ENCODE results near the gene ALKBH4.
"Not testable (repeated sequence)": the region's sequence is repeated elsewhere in the genome, so short reads cannot be mapped to it uniquely, and the experiment has no call there.

ALKBH4 gene

DNA sequence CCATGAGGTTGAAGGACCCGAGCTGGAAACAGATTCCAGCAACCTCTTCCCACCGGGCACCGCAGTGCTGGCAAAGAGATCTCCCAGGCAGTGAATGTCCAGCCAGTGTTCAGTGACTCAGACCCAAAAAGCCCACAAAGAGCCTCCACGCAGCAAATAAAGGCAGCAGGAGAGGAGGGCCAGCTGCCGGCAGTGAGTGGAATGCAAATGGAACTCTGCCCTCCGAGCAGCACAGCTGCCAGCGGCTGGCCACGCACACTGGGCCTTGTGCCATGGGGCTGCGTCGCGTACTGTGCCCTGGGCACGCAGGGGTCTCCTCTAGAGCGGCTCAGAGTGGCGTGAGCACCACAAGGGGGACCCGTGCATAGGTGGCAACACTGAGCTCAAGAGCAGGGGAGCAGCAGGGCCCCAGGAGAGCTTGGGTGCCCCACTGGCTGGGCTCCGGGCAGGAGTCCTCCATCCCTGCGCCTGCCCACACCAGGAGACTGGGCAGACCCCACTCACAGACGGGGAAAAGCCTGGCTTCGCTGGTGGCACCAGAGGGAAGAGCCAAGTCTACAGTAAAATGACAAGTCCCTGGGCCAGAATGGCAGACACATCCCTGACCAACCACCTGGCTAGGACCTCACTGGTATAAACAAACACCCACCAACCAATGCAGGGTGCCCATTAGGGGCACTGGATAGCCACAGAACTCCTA, 10.2 kb upstream of the ALKBH4 start:
- not testable (repeated sequence) for DNase-seq

DNA sequence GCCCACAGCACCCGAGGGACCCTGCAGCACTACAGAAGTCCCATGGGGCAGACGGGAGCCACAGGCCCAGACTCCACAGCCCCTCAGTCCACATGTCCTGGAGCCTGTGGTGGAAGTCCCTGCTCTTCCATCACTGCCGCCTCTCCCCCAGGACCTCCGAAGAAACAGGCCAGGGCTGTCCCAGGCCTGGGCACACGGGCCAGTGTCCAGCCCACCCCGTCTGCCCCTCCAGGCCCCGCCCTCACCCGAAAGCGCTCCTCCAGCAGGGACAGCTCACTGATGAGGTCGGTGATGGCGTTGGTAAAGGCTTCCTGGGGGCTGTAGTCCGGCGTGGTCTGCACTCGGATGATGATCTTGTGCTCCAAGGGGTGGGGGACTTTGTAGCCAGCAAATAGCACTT, 9.5 kb upstream of the ALKBH4 start:
- DNase-seq, result not testable (repeated sequence)

DNA sequence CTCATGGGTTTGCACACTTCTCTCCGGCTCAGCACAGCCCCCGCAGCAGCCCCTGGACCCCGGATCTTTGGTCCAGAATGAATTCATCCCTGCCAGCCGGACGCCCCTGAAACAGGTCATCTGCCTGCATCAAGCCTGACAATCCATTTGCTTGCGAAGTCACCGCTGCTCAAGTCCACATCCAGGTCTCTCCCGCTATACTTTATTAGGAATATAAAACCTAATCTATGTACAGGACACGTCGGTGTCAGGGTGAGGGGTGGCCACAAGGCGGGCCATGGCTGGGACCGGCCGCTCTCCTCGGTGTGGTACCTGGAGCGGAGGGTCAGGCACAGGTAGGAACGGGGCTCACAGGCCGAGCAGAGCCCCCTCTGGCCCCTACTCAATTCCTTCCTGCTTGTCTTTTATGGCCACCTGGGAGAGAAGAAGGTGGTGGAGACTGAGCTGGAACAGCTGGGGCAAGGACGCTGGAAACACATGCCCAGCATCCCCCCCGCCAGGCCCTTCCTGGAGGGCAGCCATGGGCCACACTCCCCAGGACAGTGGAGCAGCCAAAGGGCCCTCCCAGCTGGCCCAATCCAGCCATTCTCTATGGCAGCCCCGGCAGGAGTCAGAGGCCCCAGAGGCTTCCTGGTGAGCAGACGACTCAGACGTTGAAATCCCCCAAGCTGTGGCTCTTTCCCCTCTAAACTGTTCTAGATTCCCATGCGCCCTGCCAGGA, 8.8 kb upstream of the ALKBH4 start:
- DNase-seq, result no peak

DNA sequence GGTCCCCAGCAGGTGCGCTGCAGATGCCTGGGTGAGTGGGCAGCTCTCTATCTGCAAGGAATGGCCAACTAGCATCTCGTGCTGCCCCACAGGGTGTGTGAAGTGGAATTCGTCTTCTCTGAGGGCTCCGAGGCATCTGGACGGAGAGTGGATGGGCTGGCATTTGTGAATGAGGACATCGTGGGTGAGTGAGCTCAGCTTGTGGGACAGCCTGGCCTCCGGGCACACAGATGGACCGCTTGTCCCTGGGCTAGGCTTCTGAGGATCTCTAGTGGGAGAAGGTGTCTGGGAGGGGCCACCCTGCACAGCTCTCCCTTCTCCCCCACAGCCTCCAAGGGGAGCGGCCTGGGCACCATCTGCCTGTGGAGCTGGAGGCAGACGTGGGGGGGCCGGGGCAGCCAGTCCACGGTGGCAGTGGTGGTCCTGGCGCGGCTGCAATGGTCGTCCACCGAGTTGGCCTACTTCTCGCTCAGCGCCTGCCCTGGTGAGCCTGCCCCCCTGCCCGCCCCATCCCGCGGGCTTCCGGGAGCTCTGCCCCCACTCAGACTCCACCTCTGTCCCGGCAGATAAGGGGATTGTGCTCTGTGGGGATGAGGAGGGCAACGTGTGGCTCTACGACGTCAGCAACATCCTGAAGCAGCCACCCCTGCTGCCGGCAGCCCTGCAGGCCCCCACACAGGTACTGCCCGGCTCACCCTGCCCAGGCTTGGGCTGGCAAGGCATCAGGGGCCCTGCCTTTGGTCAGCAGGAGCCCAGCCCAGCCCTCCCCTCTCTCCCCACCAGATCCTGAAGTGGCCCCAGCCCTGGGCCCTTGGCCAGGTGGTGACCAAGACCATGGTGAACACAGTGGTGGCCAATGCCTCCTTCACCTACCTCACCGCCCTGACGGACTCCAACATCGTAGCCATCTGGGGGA, 7.7 kb upstream of the ALKBH4 start:
- no peak for DNase-seq

DNA sequence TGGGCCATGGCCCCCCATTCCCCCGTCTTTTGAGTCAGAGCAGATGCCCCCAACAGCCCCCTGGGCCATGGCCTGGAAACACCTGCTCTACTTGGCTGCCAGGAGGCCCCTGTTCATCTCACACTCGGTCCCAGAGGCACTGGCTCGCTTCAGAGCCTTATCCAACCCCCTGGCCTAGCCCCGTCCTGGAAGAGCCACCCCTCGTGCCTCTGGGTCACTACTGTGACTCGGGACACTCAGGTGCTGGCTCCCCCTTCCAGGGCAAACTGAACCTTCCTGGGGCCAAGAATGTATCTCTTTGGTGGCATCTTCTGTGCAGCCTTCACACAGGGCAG, 7.1 kb upstream of the ALKBH4 start:
- DNase-seq, result no peak

DNA sequence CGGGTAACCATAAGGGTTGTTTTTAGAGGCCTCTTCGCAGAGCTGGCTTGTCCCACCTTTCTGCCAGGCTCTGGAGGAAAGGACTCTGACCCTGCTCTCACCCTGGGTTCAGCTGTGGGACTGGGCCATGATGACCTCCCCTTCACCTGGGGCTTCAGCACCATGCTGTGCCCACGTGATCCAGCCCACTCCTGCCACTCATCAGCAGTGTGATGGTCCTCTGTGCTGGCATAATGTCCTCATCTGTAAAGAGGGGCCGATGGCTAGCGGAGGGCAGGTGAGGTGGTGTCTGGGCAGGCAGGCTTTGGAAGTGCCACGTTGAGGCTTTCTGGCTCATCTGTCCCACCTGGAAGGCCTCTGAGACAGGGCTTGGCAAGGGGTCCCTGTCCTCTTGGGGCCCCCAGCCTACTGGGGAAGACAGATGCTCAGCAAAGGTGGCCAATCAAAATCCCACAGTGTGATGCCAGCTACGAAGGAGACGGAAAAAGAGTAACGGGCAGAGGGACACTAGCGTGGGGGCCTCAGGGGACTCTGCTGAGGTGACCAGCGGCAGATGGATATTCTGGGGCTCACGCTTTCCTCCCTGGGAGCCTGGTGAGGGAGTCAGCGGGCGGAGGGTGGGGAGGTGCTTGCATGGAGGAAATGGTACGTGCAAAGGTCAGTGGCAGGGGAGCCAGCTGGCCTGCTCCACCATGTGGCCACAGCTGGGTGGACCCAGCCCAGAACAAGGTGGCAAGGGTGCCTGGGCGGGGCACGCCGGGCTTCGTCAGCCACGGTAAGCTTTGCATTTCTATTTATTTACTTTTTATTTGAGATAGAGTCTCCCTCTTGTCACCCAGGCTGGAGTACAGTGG, 5.5 kb upstream of the ALKBH4 start:
- no peak for DNase-seq

DNA sequence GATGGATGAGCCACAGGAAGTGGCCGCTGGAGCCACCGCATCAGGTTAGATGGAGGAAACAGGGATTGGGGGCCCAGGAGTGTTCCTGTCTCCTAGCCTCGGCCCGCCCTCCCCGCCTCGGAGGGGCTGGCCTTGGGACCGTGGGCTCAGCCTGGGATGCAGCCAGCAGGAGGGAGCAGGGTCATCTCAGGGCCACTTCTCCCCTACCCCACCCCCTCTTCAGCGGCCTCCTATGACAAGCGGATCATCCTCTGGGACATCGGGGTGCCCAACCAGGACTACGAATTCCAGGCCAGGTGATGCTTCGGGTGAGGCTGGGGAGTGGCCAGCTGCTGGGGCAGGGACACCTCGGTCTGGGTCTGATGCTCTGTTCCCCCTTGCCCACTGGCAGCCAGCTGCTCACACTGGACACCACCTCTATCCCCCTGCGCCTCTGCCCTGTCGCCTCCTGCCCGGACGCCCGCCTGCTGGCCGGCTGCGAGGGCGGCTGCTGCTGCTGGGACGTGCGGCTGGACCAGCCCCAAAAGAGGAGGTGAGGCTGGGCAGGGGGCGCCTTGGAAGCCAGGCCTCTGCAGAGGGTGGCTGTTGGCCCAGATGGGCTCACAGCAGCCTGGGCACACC, 4.8 kb upstream of the ALKBH4 start:
- DNase-seq, result no peak

DNA sequence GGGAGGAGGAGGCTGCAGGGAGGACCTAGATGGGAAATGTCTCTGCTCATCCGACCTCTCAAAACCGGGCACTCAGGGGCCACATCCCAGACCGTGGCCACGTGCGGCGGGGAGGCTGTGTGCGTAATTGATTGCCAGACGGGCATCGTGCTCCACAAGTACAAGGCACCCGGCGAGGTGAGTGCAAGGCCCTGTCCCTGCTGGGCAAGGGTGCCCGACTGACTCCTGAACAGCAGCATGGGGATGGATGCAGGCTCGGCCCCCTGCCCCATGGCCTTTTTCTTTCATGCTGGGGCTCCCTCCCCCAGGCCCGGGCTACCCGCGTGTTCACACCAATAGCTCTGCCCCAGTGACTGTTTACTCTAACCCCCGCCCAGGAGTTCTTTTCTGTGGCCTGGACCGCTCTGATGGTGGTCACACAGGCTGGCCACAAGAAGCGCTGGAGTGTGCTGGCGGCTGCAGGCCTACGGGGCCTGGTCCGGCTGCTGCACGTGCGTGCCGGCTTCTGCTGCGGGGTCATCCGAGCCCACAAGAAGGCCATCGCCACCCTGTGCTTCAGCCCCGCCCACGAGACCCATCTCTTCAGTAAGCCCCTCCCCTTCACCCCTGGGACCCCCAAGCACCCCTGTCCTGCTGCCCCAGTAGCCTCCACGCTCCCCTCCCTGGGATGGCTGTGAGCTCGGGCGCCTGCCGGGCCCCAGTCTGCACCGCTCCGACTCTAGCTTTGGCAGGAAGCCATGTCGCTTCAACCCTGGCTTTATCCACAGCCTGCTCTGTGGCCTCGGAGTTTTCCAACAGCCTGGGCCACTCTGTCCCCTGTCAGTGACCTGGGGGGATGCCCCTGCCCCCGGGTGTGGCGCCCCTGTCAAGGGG, 4.1 kb upstream of the ALKBH4 start:
- DNase-seq, result no peak

DNA sequence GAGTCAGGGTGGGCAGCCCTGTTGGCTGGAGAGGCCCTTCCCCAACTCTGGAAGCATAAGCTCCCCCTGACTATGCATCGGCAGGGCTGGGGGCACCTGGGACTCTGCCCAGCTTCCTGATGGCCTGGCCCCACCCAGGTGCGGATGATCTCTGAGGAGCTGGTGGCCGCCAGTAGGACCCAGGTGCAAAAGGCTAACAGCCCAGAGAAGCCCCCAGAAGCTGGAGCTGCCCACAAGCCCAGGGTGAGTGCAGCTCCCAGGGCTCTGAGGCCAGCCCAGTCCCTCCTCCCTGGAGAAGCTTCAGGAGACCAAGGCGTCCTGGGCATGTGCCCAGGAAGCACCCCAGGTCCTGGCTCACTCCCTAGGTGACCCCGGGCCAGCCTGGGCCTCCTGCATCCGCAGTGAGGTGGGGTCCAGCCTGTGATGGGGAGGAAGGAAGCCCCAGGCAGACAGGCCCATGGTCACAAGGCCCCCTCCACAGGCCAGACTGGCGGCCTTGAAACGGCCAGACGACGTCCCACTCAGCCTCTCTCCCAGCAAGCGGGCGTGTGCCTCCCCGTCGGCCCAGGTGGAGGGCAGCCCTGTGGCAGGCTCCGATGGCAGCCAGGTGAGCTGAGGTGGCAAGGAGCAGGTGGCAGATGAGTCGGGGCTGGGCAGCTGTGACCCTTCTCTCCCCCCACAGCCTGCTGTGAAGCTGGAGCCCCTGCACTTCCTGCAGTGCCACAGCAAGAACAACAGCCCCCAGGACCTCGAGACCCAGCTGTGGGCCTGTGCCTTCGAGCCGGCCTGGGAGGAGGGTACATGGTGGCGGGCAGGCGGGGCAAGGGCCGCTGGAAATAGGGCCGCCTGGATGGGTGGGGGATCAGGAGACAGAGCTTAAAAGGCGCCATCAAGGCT, 3.2 kb upstream of the ALKBH4 start:
- DNase-seq, result no peak

DNA sequence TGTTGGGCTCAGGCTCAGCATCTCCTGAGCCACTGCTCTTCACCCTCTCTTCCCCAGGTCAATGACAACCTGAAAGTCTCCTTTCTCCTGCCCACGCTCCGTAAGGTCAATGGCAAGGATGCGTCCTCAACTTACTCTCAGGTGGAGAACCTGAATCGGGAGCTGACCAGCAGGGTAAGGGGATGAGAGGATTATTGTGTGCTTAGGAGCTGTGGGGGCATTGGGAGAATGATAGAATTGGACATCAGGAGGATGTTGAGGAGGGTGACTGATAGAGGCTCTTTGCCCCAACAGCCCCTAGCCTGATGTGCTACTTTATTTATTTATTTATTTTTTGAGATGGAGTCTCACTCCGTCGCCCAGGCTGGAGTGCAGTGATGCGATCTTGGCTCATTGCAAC, 1.4 kb upstream of the ALKBH4 start:
- no peak for DNase-seq

DNA sequence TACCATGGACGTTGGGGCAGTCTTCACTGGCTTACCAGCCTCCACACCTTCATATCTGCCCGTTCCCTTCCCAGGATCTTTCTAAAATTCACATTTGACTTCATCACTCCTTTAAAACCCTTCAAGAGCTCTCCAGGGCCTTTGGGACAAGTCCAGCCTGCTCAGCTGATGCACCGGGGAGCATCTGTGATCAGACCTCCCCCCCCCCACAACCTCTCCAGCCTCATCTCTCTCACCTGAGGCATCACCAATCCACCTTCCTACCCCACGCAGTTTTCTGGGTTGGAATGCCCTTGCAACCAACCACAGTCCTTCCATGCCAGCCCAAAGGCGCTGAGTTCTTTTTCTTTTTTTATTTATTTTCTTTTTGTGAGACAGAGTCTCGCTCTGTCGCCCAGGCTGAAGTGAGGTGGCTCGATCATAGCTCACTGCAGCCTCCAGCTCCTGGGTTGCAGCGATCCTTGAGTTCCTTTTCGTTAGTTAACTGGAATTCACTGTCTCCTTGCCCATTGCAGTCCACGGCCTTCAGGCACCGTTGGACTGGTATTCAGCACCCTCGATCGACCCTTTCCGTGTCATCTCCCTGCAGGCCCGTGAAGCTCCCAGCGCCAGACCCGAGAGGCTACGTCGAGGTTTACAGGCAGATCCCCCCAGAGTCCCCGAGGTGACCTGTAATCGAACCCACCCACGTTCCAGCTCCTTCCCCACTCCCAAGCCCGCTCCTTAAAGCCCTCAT, 654 bp downstream of the ALKBH4 start:
- peak in 1 of 2 donors; percentile 58 for DNase-seq

DNA sequence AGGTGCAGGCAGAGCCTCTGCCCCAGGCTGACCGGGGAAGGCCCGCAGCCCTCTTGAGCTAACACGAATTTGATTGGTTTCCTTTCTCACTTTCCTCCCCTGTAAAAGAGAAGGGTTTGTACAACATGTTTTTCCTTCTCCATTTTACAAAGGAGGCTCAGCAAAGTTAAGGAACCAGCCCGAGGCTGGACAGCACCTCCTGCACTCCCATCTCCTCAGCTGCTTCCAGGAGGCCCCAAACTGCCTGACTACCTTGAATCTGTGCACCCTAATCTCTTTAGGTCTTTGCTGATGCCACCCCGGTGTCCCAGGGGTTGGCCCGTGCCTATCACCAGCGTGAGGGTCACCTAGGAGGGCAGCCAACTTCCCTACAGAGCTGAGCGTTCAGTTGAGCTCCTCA, 4.2 kb downstream of the ALKBH4 start:
- DNase-seq, result no peak

DNA sequence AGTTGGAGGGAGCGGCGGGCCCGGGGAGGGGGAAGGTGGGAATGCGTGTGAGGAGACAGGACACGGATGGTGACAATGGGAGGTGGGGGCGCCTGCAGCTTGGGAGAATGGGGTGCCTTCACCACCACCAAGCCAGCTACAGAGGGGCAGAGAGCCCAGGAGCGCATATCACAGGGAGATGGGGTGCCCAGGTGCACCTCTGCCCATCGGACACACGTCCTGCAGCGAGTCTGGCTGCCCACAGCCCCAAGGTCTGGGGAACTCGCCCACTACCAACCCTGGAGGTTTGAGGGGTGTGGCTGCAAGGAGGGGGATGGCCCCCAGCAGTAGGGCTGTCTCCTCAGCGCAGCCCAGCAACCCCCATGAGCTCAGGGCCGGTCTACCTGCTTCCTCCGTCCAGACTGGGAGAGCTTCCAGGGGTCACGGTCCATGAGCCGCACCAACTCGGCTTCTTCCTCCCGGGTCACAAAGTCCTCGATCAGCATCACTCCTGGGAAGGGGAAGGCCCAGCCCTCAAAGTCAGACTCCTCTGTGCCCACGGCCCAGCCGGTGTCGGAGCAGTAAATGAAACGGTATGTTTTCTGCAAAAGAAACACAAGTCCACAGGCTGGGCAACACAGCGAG, 5.3 kb downstream of the ALKBH4 start:
- DNase-seq, result no peak

DNA sequence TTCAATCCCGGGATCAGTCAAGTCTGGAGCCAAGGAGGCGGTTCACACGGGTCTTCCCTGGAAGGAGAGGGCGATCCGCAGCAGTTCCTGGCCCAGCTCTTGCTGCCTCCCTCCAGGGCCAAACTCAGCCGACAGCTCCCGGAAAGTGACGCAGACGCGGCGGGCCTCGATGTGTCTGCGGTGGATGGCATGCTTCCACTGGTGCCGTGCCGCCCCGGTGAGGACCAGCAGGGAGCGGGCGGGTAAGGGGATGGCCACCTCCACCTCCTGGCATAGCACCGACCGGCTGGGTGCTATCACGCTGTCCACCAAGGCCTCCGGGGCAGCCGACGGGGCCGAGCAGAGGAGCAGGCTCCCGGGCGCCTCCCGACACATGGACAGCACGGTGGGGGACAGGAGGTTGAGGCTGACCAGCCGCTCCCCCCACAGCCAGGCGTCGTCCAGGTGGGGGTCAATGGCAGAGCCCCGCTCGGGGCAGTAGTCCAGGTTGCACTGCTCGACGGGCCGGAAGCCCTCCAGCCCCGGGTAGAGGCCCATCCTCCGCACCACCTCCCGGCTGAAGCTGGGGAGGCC, 7.2 kb downstream of the ALKBH4 start:
- no peak for DNase-seq

DNA sequence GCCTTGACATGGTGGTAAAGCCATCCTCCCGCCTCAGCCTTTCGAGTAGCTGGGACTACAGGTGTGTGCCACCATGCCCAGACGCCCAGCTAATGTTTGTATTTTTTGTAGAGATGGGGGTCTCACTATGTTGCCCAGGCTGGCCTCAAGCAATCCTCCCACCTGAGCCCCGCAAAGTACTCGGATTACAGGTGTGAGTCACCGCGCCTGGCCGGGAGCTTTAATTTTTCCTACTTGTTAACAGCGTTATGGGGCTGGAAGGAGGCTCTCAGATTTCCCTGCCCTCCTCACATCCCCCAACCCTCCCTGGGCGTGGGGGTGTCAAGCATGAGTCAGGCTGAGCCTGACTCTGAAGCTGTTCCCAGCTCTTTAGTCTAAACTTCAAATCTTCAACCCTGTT, 8.3 kb downstream of the ALKBH4 start:
- DNase-seq, result no peak

DNA sequence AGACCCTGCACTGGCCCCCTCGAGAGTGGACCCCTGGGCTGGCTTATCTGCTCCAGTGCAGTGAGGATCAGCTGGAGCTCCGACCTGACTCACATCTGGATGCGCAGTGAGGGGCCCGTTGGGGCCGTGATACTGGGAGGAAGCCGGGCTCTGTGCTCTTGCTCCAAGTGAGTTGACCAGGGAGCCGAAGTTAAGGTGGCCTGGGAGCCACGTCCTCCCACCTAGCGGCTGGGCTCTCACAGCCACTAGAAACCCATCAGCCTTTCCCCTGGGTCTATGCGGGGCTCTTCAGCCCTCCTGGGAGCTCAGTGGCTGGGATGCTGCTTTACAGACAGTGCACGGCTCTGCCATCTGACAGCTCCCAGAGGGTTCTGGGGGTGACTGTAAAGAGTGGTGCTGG, 9.1 kb downstream of the ALKBH4 start:
- no peak for DNase-seq

DNA sequence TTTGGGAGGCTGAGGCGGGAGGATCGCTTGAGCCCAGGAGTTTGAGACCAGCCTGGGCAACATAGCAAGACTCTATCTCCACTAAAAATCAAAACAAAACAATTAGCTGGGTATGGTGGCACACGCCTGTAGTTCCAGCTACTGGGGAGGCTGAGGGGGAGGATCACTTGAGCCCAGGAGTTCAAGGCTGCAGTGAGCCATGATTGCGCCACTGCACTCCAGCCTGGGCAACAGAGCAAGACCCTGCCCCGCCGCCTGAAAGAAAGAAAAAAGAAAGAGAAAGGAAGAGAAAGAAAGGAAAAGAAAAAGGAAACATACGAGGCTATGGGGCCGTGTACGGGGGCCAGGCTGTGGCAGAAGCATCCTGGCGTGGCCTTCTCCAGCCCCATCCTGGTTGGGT, 9.7 kb downstream of the ALKBH4 start:
- not testable (repeated sequence) for DNase-seq

DNA sequence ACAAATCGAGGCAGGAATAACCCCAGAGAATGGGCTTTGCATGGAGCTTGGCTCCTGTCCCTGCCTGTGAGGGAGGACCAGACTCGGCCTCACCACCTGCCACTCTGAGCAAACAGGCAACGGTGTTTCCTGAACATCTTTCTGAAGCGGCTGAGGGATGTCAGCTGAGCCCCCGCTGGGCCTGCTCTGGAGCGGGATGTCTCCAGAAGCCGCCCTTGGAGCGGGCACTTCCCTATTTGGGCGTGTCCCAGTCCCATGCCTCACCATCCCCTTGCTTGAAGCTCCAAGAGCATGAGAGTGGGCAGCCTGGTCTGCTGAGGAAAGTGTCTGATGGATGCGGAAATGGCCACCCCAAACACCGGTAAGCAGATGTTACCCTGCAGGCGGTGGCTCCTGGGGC, 10.2 kb downstream of the ALKBH4 start:
- no peak for DNase-seq

DNA sequence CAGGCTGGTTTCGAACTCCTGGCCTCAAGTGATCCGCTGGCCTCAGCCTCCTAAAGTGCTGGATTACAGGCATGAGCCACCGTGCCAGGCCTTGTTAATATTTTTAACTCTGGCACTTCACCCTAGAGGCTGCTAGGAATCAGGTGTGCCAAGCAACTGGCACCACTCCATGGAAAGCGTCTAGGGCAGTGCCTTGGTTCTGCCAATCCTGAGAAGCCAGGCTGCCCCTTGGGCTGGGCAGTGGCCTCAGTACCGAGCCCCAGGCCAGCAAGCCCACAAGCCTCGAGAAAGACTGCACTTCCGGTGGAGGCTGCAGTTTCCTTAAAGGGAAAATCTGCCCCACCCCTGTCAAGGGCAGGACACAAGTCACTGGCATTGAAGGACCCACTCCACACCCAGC, 11.3 kb downstream of the ALKBH4 start:
- no peak for DNase-seq
